H1 (cell line): ENCODE results near the gene PXK. TPM values are rescaled to one million over a fixed set of nuclear protein-coding genes. Genes with fewer than 3 reads are reported as not detected.

Experiments
- CHD7 ChIP-seq: fragments of 300-600 bp; sonication (generic); IDR thresholded peaks from 2 replicates; pipeline ENCODE4 v1.7.1; 2012; ENCODE audit warnings: low read length, moderate library complexity, mild to moderate bottlenecking, inconsistent platforms; ENCODE audit not compliant: insufficient replicate concordance
- CREB1 ChIP-seq: IDR thresholded peaks from 2 replicates; pipeline ENCODE4 v1.6.1; 2012; ENCODE audit warnings: inconsistent platforms
- GABPA ChIP-seq: IDR thresholded peaks from 2 replicates; pipeline ENCODE4 v1.6.1; 2011; ENCODE audit warnings: mild to moderate bottlenecking, low read length, moderate library complexity, borderline replicate concordance; ENCODE audit not compliant: insufficient read depth
- NRF1 ChIP-seq: IDR thresholded peaks from 2 replicates; pipeline ENCODE4 v1.6.1; 2011; ENCODE audit warnings: mild to moderate bottlenecking, low read depth, low read length, improper control_type of control experiment
- POLR2A ChIP-seq, 2 experiments: IDR thresholded peaks; 1 replicate in 1 of 2; 2 replicates in 1 of 2; pipeline ENCODE4 v1.6.1; 2011; ENCODE audit warnings: low read depth in 2 of 2, low read length in 2 of 2, mild to moderate bottlenecking in 2 of 2; ENCODE audit errors: control extremely low read depth in 1 of 2
- SP4 ChIP-seq: IDR thresholded peaks from 2 replicates; pipeline ENCODE4 v1.6.1; 2012; ENCODE audit warnings: low read length, inconsistent platforms
- SRF ChIP-seq: IDR thresholded peaks from 2 replicates; pipeline ENCODE4 v1.6.1; 2011; ENCODE audit warnings: mild to moderate bottlenecking, low read depth, low read length, moderate library complexity
- polyA plus RNA-seq, 7 experiments: library from polyadenylated mRNA; depleted of rRNA in 3 of 7; stranded (reverse) in 5 of 7; unstranded in 2 of 7; fragments of >200 nt in 5 of 7; fragments of 200-250 nt in 2 of 7; gene quantifications; 1 replicate in 5 of 7; 2 replicates in 1 of 7; 4 replicates in 1 of 7; pipeline versions ENCODE4 v1.2.1 to v1.2.3, GENCODE V29; 2011 to 2013; ENCODE audit warnings: missing spikeins in 2 of 7, mixed read lengths in 2 of 7
- total RNA-seq: library from RNA; stranded (reverse); fragmentation: NEBNext Ultra II Directional; extraction: Animal tissue kit (Norgen Biotek cat#: 25700); gene quantifications from 2 replicates; pipeline ENCODE4 v1.2.1, GENCODE V29; 2021

The PXK gene
- total and polyA plus RNA-seq, 2 of the 8 experiments (the other 6 are each of a cell fraction or from before 2014, with no cell fraction given), result 3.5 to 7.1 TPM

GRCh38 chr3:58331593-58332152, 1.0 kb upstream of the PXK start (continued):
- TF ChIP-seq CHD7 (no peak), GABPA (no peak), SP4 (no peak), CREB1 (no peak), SRF (no peak), POLR2A (IDR thresholded peaks at IDR 0.05; ENCODE audit: control extremely low read depth in 1 of 2, low read depth in 2 of 2, low read length in 2 of 2) (no peak), NRF1 (no peak)
